ENCODE results near the gene TWIST1.
A peak's percentile ranks its signal among the peaks of the same experiment; 100 is the strongest.

TWIST1 gene

GRCh38 chr7:19139706-19140327, 22.4 kb upstream of the TWIST1 start:
- no peak overlapping the region for H3K4me3 ChIP-seq (ENCODE audit: control insufficient read depth, low read depth, low read length)
- no peak for TF ChIP-seq CTCF (conservative IDR thresholded peaks at IDR 0.05; ENCODE audit: control insufficient read depth, insufficient read depth, low read depth, low read length)

GRCh38 chr7:19133886-19134285, 16.4 kb upstream of the TWIST1 start:
- H3K4me3 ChIP-seq (ENCODE audit: control insufficient read depth, low read depth, low read length), result no peak overlapping the region
- no peak for TF ChIP-seq CTCF (conservative IDR thresholded peaks at IDR 0.05; ENCODE audit: control insufficient read depth, insufficient read depth, low read depth, low read length)
- DNase-seq (ENCODE audit: low read depth), result peak; percentile 44

More at GRCh38 chr7:19139706-19140327, 22.4 kb upstream of the TWIST1 start:
- no peak for DNase-seq (ENCODE audit: low read depth)

GRCh38 chr7:19133390-19133789, 16.0 kb upstream of the TWIST1 start:
- H3K4me3 ChIP-seq (ENCODE audit: control insufficient read depth, low read depth, low read length), result no peak overlapping the region
- no peak for DNase-seq (ENCODE audit: low read depth)
- TF ChIP-seq CTCF (conservative IDR thresholded peaks at IDR 0.05; ENCODE audit: control insufficient read depth, insufficient read depth, low read depth, low read length), result no peak

GRCh38 chr7:19128856-19129255, 11.4 kb upstream of the TWIST1 start:
- TF ChIP-seq CTCF (conservative IDR thresholded peaks at IDR 0.05; ENCODE audit: control insufficient read depth, insufficient read depth, low read depth, low read length), result no peak
- H3K4me3 ChIP-seq (ENCODE audit: control insufficient read depth, low read depth, low read length), result no peak overlapping the region
- DNase-seq (ENCODE audit: low read depth), result no peak

- peak; percentile 78 for DNase-seq (ENCODE audit: low read depth)
- TF ChIP-seq CTCF (conservative IDR thresholded peaks at IDR 0.05; ENCODE audit: control insufficient read depth, insufficient read depth, low read depth, low read length), result peak; percentile 94
- H3K4me3 ChIP-seq (ENCODE audit: control insufficient read depth, low read depth, low read length), result no peak overlapping the region
Measured at GRCh38 chr7:19121977-19122588, 4.6 kb upstream of the TWIST1 start.

GRCh38 chr7:19119870-19120486, 2.5 kb upstream of the TWIST1 start:
- TF ChIP-seq CTCF (conservative IDR thresholded peaks at IDR 0.05; ENCODE audit: control insufficient read depth, insufficient read depth, low read depth, low read length), result no peak
- H3K4me3 ChIP-seq (ENCODE audit: control insufficient read depth, low read depth, low read length), result no peak overlapping the region
- no peak for DNase-seq (ENCODE audit: low read depth)
